K562 (cell line): Measurements from ENCODE around the gene PDHB. TPM values are rescaled to one million over a fixed set of nuclear protein-coding genes. Genes with fewer than 3 reads are reported as not detected.

ENCODE experiments used
- ATAC-seq: fragments of 200-7000 bp; cut with Tn5 transposase; 3 replicates; pipeline ENCODE4 v1.9.1; 2020; ENCODE audit warnings: moderate library complexity
- BruUV-seq: library from RNA; stranded (reverse); fragments of 400-500 nt; replicated peaks from 2 replicates; lab custom pipeline; 2021; lab: Mats Ljungman, UMichigan
- CTCF ChIA-PET: fragments of 300-600 bp; formaldehyde crosslinking; extraction: SDS; loops from one replicate; lab custom pipeline; 2021; ENCODE audit warnings: low intra/inter-chr PET ratio; lab: Yijun Ruan, JAX
- POLR2A ChIA-PET: fragments of 300-600, 350-650 bp; sonication (Branson Sonifier 250); formaldehyde crosslinking; extraction: SDS; loops from one replicate; lab custom pipeline; 2021; ENCODE audit warnings: antibody characterized with exemption, inconsistent platforms; lab: Yijun Ruan, JAX
- DNase-seq, 4 experiments: peaks; one replicate each; pipeline versions ENCODE4 v3.0.0 to v3.0.0-alpha.2; 2011 to 2018; ENCODE audit warnings: low spot score in 3 of 4, mixed read lengths in 3 of 4; ENCODE audit errors: extremely low read depth in 1 of 4
- FAIRE-seq: peaks from 2 replicates; lab custom pipeline; 2011; peaks lifted over from hg19 to GRCh38; lab: Jason Lieb, UNC
- H2AFZ ChIP-seq: 2 replicates; pipeline ENCODE4 v1.6.0; 2011; ENCODE audit warnings: low read depth, low read length, control low read depth, inconsistent platforms
- H3K27ac ChIP-seq: fragments of 200-600 bp; 3 replicates; pipeline ENCODE4 v1.8.0; 2011; ENCODE audit warnings: low read depth, mild to moderate bottlenecking, control low read depth, inconsistent platforms, low read length, moderate library complexity, mixed read lengths; ENCODE audit errors: extremely low read depth
- H3K27me3 ChIP-seq, 2 experiments: fragments of 300-600 bp in 1 of 2; 2 replicates in 1 of 2; 3 replicates in 1 of 2; pipeline versions ENCODE4 v1.6.0 to v1.8.0; 2011; ENCODE audit warnings: inconsistent platforms in 2 of 2, low read length in 2 of 2, mild to moderate bottlenecking in 1 of 2, mixed read lengths in 1 of 2, moderate library complexity in 1 of 2; ENCODE audit not compliant: control insufficient read depth in 2 of 2, insufficient read depth in 2 of 2
- H3K36me3 ChIP-seq: fragments of 300-600 bp; 3 replicates; pipeline ENCODE4 v1.8.0; 2011; ENCODE audit warnings: mild to moderate bottlenecking, low read length, inconsistent platforms; ENCODE audit not compliant: control insufficient read depth, insufficient read depth
- H3K4me1 ChIP-seq, 2 experiments: fragments of 200-600 bp in 1 of 2; replicated peaks in 1 of 2; 2 replicates in 1 of 2; 3 replicates in 1 of 2; pipeline versions ENCODE4 v1.5.1 to v1.8.0; 2011; ENCODE audit warnings: inconsistent platforms in 2 of 2, low read length in 2 of 2, mild to moderate bottlenecking in 1 of 2, mixed read lengths in 1 of 2, moderate library complexity in 1 of 2; ENCODE audit not compliant: control insufficient read depth in 2 of 2, insufficient read depth in 2 of 2
- H3K4me2 ChIP-seq: 2 replicates; pipeline ENCODE4 v1.6.1; 2011; ENCODE audit warnings: low read length, control low read depth, inconsistent platforms, mixed read lengths; ENCODE audit not compliant: insufficient read depth
- H3K4me3 ChIP-seq: fragments of 200-600 bp; sonication (generic), shearing (Covaris generic); 2 replicates; pipeline ENCODE4 v1.5.1; 2016; ENCODE audit warnings: control low read depth, inconsistent platforms
- H3K79me2 ChIP-seq: fragments of 200-600 bp; 3 replicates; pipeline ENCODE4 v1.8.0; 2011; ENCODE audit warnings: low read length, inconsistent platforms; ENCODE audit not compliant: control insufficient read depth, insufficient read depth
- H3K9ac ChIP-seq, 2 experiments: 2 replicates each; pipeline versions ENCODE4 v1.6.0 to v1.6.1; 2011; ENCODE audit warnings: low read depth in 2 of 2, low read length in 2 of 2, control low read depth in 1 of 2, inconsistent platforms in 1 of 2, mild to moderate bottlenecking in 1 of 2, mixed read lengths in 1 of 2; ENCODE audit not compliant: insufficient read depth in 1 of 2
- H3K9me1 ChIP-seq: one replicate; pipeline ENCODE4 v1.6.0; 2011; ENCODE audit warnings: inconsistent platforms, mild to moderate bottlenecking, low read length, moderate library complexity; ENCODE audit not compliant: control insufficient read depth, insufficient read depth
- H3K9me3 ChIP-seq: replicated peaks from 2 replicates; pipeline ENCODE4 v1.5.1; 2011; ENCODE audit warnings: low read depth, low read length, inconsistent platforms; ENCODE audit not compliant: control insufficient read depth, insufficient read depth
- H4K20me1 ChIP-seq: replicated peaks from 2 replicates; pipeline ENCODE4 v1.6.1; 2011; ENCODE audit warnings: low read length, inconsistent platforms, mixed read lengths; ENCODE audit not compliant: control insufficient read depth, insufficient read depth
- ADNP ChIP-seq: fragments of 200-800 bp; sonication (Bioruptor generic); IDR thresholded peaks from 2 replicates; pipeline ENCODE4 v1.6.1; 2016; ENCODE audit warnings: missing genetic modification characterization, missing compliant biosample characterization
- CCNT2 ChIP-seq: IDR thresholded peaks from 2 replicates; pipeline ENCODE4 v1.6.1; 2011; ENCODE audit warnings: borderline replicate concordance, low read depth, mild to moderate bottlenecking, moderate library complexity, mixed read lengths, low read length; ENCODE audit not compliant: insufficient read length; ENCODE audit errors: extremely low read depth
- GTF2F1 ChIP-seq: IDR thresholded peaks from 2 replicates; pipeline ENCODE4 v1.6.1; 2011; ENCODE audit warnings: low read depth, low read length, improper control_type of control experiment
- HDGF ChIP-seq: fragments of 450-650 bp; IDR thresholded peaks from 2 replicates; pipeline ENCODE4 v1.6.1; 2016
- HIVEP1 ChIP-seq: fragments of 250-450 bp; sonication (Bioruptor Pico); IDR thresholded peaks from 2 replicates; pipeline ENCODE4 v1.4.0; 2020; ENCODE audit warnings: mild to moderate bottlenecking
- LEF1 ChIP-seq: fragments of 450-650 bp; IDR thresholded peaks from 2 replicates; pipeline ENCODE4 v1.6.1; 2016; ENCODE audit warnings: mild to moderate bottlenecking
- PHTF2 ChIP-seq: fragments of 250-450 bp; sonication (Bioruptor Pico); IDR thresholded peaks from 2 replicates; pipeline ENCODE4 v1.5.0; 2021; ENCODE audit warnings: mild to moderate bottlenecking
- SAFB ChIP-seq: fragments of 200-400 bp; formaldehyde crosslinking; IDR thresholded peaks from 2 replicates; pipeline ENCODE4 v1.6.1; 2017; ENCODE audit warnings: low read depth, low read length, borderline replicate concordance
- TEAD1 ChIP-seq, 2 experiments: fragments of 450-650 bp in 1 of 2; sonication (generic) in 1 of 2; formaldehyde crosslinking; IDR thresholded peaks; 2 replicates each; pipeline versions ENCODE4 v1.4.0 to v1.8.0; 2020 to 2022; ENCODE audit warnings: mild to moderate bottlenecking in 2 of 2, missing genetic modification reagents in 1 of 2
- ZNF143 ChIP-seq: sonication (generic); formaldehyde crosslinking; IDR thresholded peaks from 2 replicates; pipeline ENCODE4 v1.9.0; 2022; ENCODE audit warnings: mild to moderate bottlenecking, missing genetic modification reagents
- ZNF232 ChIP-seq: sonication (generic); formaldehyde crosslinking; IDR thresholded peaks from 2 replicates; pipeline ENCODE4 v1.8.0; 2022; ENCODE audit warnings: mild to moderate bottlenecking, missing genetic modification reagents
- ZNF263 ChIP-seq: sonication (generic); formaldehyde crosslinking; IDR thresholded peaks from 2 replicates; pipeline ENCODE4 v1.8.0; 2022; ENCODE audit warnings: mild to moderate bottlenecking, missing genetic modification reagents, borderline replicate concordance
- ZNF507 ChIP-seq: conservative IDR thresholded peaks from 2 replicates; pipeline ENCODE4 v1.6.1; 2017; ENCODE audit warnings: missing genetic modification characterization, missing compliant biosample characterization
- ZSCAN32 ChIP-seq: fragments of 450-650 bp; formaldehyde crosslinking; IDR thresholded peaks from 2 replicates; pipeline ENCODE4 v1.4.0; 2020; ENCODE audit warnings: mild to moderate bottlenecking, moderate library complexity
- in situ Hi-C: fragments of 300-500 bp; cut with MboI; formaldehyde crosslinking; loops from 4 replicates; pipeline ENCODE4 v1.15.0; 2018; ENCODE audit warnings: inconsistent platforms, mixed read lengths
- intact Hi-C: fragments of 100-400 bp; cut with micrococcal nuclease; formaldehyde crosslinking; loops from 2 replicates; pipeline ENCODE4 v1.14.2; 2022
- polyA plus RNA-seq, 8 experiments: library from polyadenylated mRNA; depleted of rRNA in 4 of 8; stranded (reverse) in 5 of 8; unstranded in 3 of 8; fragments of >200 nt; fragmentation: Nextera tagmentation in 2 of 8; fragmentation: Illumina TruSeq in 1 of 8; extraction: Ambion mirVana in 2 of 8; extraction: Trizol in 1 of 8; gene quantifications; 2 replicates each; pipeline versions ENCODE4 v1.2.1 to v1.2.3, GENCODE V29; 2011 to 2014; ENCODE audit warnings: inconsistent platforms in 1 of 8, missing spikeins in 1 of 8
- total RNA-seq, 7 experiments: library from RNA; depleted of rRNA in 6 of 7; stranded (reverse); fragments of >200 nt in 6 of 7; fragmentation: Illumina TruSeq in 2 of 7; extraction: Trizol in 2 of 7; gene quantifications; 2 replicates each; pipeline versions ENCODE4 v1.2.1 to v1.2.3, GENCODE V29; 2011 to 2021; ENCODE audit warnings: low replicate concordance in 1 of 7
- TF ChIP-seq, protein P1 (sequence below): fragments of 450-650 bp; IDR thresholded peaks from 2 replicates; pipeline ENCODE4 v1.6.1; 2016; ENCODE audit warnings: missing biosample characterization, missing genetic modification characterization

The PDHB gene
- total and polyA plus RNA-seq, 9 of the 15 experiments (the other 6 are each of a cell fraction or from before 2014, with no cell fraction given), result 51.2 to 178 (median 85.2) TPM

DNA sequence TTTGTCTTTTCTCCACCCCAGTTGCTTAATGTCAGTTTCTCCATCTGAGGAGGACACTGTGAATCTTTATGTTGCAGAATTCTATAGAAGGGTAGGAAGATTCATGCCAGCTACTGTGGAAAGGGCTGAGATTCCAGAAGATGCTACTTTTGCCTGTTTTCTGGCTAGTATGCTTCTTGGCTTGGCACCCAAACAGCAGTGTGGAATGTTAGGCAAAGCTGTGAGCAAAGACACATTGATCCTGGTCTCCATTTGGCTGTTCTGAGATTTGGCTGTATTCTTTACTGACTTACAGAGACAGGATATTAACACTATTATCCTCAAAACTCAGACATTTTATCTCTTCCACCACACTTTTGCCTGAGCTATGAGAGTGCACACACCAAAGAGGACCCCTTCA lies 39.3 kb downstream of the PDHB start:
- ChIA-PET POLR2A (no interaction called here), CTCF (no interaction called here)
- DNase-seq (no peak), ATAC-seq (no peak), FAIRE-seq (no peak)
- Histone ChIP-seq H2AFZ (no peak overlapping the region), H3K9me3 (no peaks in the 10 kb centered on the region), H3K9me1 (no peaks in the 10 kb centered on the region), H3K4me2 (no peak overlapping the region), H3K27ac (no peak overlapping the region), H3K9ac (no peak overlapping the region), H3K4me3 (no peak overlapping the region), H3K27me3 (no peaks in the 10 kb centered on the region), H3K4me1 (no peaks in the 10 kb centered on the region), H3K36me3 (peaks cover 21% of the 10 kb centered on the region; the same call in 2 of the 3 replicates), H3K79me2 (no peaks in the 10 kb centered on the region), H4K20me1 (no peaks in the 10 kb centered on the region)
- intact Hi-C loops, result no loop called here
- in situ Hi-C loops, result no loop called here
- no TSS peak for BruUV-seq
- TF ChIP-seq ZNF263 (no peak), HIVEP1 (CRISPR knock-in tag) (no peak), CCNT2 (no peak), SAFB (no peak), TEAD1 (CRISPR knock-in tag; IDR thresholded peaks at IDR 0.05) (no peak), GTF2F1 (no peak), HDGF (no peak), ADNP (tag) (no peak), LEF1 (no peak), ZNF232 (CRISPR knock-in tag) (no peak), ZNF143 (CRISPR knock-in tag) (no peak), ZSCAN32 (CRISPR knock-in tag) (no peak), PHTF2 (CRISPR knock-in tag) (no peak), ZNF507 (no peak)
- TF ChIP-seq, protein P1, sequence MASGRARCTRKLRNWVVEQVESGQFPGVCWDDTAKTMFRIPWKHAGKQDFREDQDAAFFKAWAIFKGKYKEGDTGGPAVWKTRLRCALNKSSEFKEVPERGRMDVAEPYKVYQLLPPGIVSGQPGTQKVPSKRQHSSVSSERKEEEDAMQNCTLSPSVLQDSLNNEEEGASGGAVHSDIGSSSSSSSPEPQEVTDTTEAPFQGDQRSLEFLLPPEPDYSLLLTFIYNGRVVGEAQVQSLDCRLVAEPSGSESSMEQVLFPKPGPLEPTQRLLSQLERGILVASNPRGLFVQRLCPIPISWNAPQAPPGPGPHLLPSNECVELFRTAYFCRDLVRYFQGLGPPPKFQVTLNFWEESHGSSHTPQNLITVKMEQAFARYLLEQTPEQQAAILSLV (tag), result no peak
